PC-3 (cell line): ENCODE measurements around the gene CACNG8.

ENCODE experiments used
- EZH2 ChIP-seq: fragments of 300-600 bp; sonication (generic); IDR thresholded peaks from one replicate; pipeline ENCODE4 v1.6.1; 2017; ENCODE audit warnings: antibody characterized with exemption, mild to moderate bottlenecking, low read length; ENCODE audit not compliant: unreplicated experiment
- EZH2phosphoT487 ChIP-seq: fragments of 300-600 bp; sonication (generic); IDR thresholded peaks from 2 replicates; pipeline ENCODE4 v1.6.1; 2018; ENCODE audit warnings: mild to moderate bottlenecking, antibody characterized with exemption, low read length, borderline replicate concordance
- TF ChIP-seq, protein P1 (sequence below): fragments of 300-600 bp; sonication (generic); conservative IDR thresholded peaks from 2 replicates; pipeline ENCODE4 v1.5.1; 2017; ENCODE audit warnings: antibody characterized with exemption, low read depth, mild to moderate bottlenecking, low read length

DNA sequence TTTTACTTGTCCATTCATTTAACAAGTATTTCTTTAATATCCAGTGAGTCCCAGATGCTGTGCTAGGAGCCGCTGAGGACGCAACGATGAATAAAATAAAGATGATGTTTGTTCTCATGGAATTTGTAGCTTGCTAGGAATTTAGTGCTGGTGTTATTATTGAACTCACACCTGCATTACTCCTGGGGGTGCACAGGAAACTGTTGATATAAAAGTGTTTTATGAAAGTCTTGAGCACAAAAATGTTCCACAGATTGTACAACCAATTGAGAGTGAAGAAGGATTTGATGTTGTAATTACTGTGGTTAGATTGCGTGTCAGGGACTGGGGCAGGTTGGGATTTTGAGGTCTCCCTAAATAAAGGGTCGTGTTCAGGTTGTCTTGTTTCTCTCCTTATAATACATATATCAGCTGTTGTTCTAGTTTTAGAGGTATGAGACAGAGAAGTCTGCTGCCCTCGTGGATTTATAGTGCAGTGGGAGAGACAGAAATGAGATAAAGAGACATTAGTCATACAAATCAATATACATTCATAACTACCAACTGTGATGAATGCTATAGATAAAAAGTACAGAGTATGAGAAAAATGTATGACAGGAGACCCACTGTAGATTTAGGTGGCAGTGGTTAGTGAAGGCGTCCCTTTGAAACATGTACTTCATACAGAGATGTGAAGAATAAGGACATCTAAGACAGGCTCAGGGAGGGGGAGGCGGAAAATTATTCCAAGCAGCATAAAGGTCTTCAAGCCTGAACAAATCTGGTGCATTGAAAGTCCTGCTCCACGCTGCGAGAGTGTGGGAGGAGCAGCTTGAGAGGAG is 40.0 kb downstream of the CACNG8 start:
- TF ChIP-seq EZH2phosphoT487 (no peak), EZH2 (no peak)
- TF ChIP-seq, protein P1, sequence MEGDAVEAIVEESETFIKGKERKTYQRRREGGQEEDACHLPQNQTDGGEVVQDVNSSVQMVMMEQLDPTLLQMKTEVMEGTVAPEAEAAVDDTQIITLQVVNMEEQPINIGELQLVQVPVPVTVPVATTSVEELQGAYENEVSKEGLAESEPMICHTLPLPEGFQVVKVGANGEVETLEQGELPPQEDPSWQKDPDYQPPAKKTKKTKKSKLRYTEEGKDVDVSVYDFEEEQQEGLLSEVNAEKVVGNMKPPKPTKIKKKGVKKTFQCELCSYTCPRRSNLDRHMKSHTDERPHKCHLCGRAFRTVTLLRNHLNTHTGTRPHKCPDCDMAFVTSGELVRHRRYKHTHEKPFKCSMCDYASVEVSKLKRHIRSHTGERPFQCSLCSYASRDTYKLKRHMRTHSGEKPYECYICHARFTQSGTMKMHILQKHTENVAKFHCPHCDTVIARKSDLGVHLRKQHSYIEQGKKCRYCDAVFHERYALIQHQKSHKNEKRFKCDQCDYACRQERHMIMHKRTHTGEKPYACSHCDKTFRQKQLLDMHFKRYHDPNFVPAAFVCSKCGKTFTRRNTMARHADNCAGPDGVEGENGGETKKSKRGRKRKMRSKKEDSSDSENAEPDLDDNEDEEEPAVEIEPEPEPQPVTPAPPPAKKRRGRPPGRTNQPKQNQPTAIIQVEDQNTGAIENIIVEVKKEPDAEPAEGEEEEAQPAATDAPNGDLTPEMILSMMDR: no peak
